Osteoblast (primary cell): Measurements from ENCODE around the gene HPS4. TPM values are rescaled to one million over a fixed set of nuclear protein-coding genes. Genes with fewer than 3 reads are reported as not detected.

ENCODE experiments used
- DNase-seq: peaks from one replicate; pipeline ENCODE4 v3.0.0; 2011; ENCODE audit warnings: low spot score, mixed read lengths; ENCODE audit not compliant: insufficient read length; ENCODE audit errors: missing footprints
- H2AFZ ChIP-seq: 2 replicates; pipeline ENCODE4 v1.6.0; 2011; ENCODE audit warnings: mild to moderate bottlenecking, low read length
- H3K27ac ChIP-seq: 2 replicates; pipeline ENCODE4 v1.5.1; 2011; ENCODE audit warnings: mild to moderate bottlenecking, low read depth, low read length, moderate library complexity
- H3K27me3 ChIP-seq: 2 replicates; pipeline ENCODE4 v1.6.0; 2012; ENCODE audit warnings: mild to moderate bottlenecking, control low read depth, inconsistent platforms, low read length, moderate library complexity; ENCODE audit not compliant: insufficient read depth
- H3K36me3 ChIP-seq: 2 replicates; pipeline ENCODE4 v1.5.1; 2011; ENCODE audit warnings: mild to moderate bottlenecking, low read length, control low read depth, moderate library complexity; ENCODE audit not compliant: insufficient read depth
- H3K4me1 ChIP-seq: 2 replicates; pipeline ENCODE4 v1.5.1; 2011; ENCODE audit warnings: mild to moderate bottlenecking, low read length, control low read depth, moderate library complexity; ENCODE audit not compliant: insufficient read depth
- H3K4me2 ChIP-seq: 2 replicates; pipeline ENCODE4 v1.6.0; 2011; ENCODE audit warnings: mild to moderate bottlenecking, low read length; ENCODE audit not compliant: insufficient read depth
- H3K4me3 ChIP-seq: fragments of 200-600 bp; sonication (generic); 3 replicates; pipeline ENCODE4 v1.5.1; 2012; ENCODE audit warnings: mild to moderate bottlenecking, low read length, inconsistent platforms; ENCODE audit not compliant: insufficient read depth
- H3K79me2 ChIP-seq: 2 replicates; pipeline ENCODE4 v1.6.0; 2012; ENCODE audit warnings: mild to moderate bottlenecking, low read length, control low read depth, inconsistent platforms; ENCODE audit not compliant: insufficient read depth
- H3K9me3 ChIP-seq: 2 replicates; pipeline ENCODE4 v1.5.1; 2011; ENCODE audit warnings: low read depth, low read length, control low read depth
- H4K20me1 ChIP-seq: 2 replicates; pipeline ENCODE4 v1.6.0; 2012; ENCODE audit warnings: mild to moderate bottlenecking, low read length, control low read depth; ENCODE audit not compliant: insufficient read depth
- total RNA-seq: library from RNA; depleted of rRNA; stranded (reverse); fragments of >200 nt; gene quantifications from 2 replicates; pipeline ENCODE4 v1.2.3, GENCODE V29; 2012
- TF ChIP-seq, protein P1 (sequence below): IDR thresholded peaks from 2 replicates; pipeline ENCODE4 v1.5.1; 2011; ENCODE audit warnings: mild to moderate bottlenecking, low read depth, low read length, moderate library complexity; ENCODE audit errors: extremely low read depth

The HPS4 gene
- total RNA-seq, 1 donor: 47.4 TPM

DNA sequence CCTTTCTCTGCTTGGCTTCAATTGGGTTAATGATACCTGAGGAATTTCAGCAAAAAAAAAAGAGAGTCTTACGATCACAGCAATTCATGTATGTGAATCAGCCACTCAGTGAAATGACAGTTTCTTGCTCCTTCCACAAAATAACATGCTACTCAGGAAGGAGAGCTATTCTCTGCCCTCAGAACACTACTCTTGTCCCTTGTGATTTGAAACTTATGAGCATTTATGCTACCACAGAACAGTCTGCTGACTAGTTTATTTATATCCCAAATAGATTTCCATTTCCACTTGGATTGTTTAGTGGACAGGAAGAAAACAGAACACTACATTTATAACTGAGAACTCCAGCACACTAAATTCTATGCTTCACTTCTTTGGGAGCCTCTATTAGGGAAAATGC, 20.2 kb upstream of the HPS4 start:
- DNase-seq: no peak
- no peak overlapping the region for H3K27ac ChIP-seq
- peaks cover 86% of the 10 kb centered on the region for H3K36me3 ChIP-seq
- no peaks in the 10 kb centered on the region for H3K27me3 ChIP-seq
- H2AFZ ChIP-seq: no peak overlapping the region
- TF ChIP-seq, protein P1, sequence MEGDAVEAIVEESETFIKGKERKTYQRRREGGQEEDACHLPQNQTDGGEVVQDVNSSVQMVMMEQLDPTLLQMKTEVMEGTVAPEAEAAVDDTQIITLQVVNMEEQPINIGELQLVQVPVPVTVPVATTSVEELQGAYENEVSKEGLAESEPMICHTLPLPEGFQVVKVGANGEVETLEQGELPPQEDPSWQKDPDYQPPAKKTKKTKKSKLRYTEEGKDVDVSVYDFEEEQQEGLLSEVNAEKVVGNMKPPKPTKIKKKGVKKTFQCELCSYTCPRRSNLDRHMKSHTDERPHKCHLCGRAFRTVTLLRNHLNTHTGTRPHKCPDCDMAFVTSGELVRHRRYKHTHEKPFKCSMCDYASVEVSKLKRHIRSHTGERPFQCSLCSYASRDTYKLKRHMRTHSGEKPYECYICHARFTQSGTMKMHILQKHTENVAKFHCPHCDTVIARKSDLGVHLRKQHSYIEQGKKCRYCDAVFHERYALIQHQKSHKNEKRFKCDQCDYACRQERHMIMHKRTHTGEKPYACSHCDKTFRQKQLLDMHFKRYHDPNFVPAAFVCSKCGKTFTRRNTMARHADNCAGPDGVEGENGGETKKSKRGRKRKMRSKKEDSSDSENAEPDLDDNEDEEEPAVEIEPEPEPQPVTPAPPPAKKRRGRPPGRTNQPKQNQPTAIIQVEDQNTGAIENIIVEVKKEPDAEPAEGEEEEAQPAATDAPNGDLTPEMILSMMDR: no peak
- no peak overlapping the region for H3K4me3 ChIP-seq
- peaks cover 9% of the 10 kb centered on the region for H3K4me1 ChIP-seq
- H3K79me2 ChIP-seq: peaks cover 9% of the 10 kb centered on the region
- H3K4me2 ChIP-seq: no peak overlapping the region
- H3K9me3 ChIP-seq: no peaks in the 10 kb centered on the region
- no peaks in the 10 kb centered on the region for H4K20me1 ChIP-seq

DNA sequence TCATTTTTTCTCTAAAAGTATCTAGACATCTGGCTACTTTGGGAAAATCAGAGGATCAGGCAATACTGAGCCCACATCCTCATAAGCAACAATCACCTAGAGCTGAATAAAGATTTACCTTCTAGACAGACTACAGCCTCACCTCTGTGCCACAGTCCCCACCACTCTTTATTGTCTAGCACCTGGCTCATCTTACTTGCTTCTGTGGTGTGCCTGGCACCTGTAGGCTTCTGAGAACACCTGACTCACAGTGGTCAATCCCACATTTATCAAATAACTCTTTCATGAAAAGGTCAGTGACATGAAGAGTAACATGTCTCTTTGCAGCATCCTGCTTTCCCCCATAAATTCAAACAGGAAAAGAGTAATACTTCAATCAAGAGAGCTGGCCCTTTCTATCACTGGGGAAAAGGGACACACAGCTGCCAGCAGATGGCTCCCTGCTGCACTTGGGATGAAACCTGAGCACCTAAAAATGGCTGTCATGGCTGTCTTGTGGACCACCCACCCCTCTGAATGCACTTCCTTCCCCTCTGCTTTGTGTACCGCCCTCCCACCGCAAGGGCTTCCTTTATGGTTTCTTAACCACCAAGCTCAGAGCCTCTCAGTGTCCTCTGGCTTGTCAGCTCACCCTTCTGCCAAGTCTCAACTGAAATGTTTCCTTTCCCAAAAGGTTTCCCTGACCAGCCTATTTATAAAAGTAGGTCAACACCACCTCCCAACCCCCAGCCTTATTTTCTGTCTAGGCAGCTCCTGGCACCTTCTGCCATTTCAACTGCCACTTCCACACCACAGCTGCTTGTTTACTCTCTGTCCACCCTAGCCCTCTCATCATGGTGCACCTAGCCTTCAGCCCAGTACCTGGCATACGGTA, 19.3 kb upstream of the HPS4 start:
- peaks cover 85% of the 10 kb centered on the region for H3K36me3 ChIP-seq
- H3K9me3 ChIP-seq: no peaks in the 10 kb centered on the region
- H4K20me1 ChIP-seq: no peaks in the 10 kb centered on the region
- H2AFZ ChIP-seq: no peak overlapping the region
- no peak for DNase-seq
- no peak overlapping the region for H3K4me3 ChIP-seq
- H3K27me3 ChIP-seq: no peaks in the 10 kb centered on the region
- H3K4me1 ChIP-seq: peaks cover 9% of the 10 kb centered on the region
- H3K27ac ChIP-seq: no peak overlapping the region
- no peak overlapping the region for H3K4me2 ChIP-seq
- TF ChIP-seq, protein P1: peak; percentile 65
- H3K79me2 ChIP-seq: peaks cover 11% of the 10 kb centered on the region

DNA sequence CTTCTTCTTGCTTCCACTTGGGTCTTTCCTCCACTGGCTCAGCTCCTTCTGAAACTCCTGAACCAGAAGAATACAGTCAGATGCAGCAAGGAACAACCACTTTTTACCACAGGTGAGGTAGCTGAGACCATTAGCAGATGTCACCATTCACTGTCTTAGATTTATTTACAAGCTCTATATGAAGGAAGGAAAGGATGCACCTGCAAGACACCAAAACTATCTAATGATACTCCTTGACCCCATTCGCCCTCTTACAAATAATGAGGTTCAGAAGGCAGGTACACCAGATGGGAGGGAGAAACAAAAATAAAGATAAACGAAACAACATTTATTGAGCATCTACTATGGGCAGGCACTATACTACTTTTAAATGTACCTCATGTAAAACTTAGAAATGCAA, 18.4 kb upstream of the HPS4 start:
- DNase-seq: no peak
- TF ChIP-seq, protein P1: no peak
- Histone ChIP-seq H3K27ac (no peak overlapping the region), H2AFZ (no peak overlapping the region), H3K36me3 (peaks cover 78% of the 10 kb centered on the region), H3K4me2 (no peak overlapping the region), H3K79me2 (peaks cover 11% of the 10 kb centered on the region), H3K9me3 (no peaks in the 10 kb centered on the region), H3K4me1 (peaks cover 9% of the 10 kb centered on the region), H4K20me1 (no peaks in the 10 kb centered on the region), H3K27me3 (no peaks in the 10 kb centered on the region), H3K4me3 (no peak overlapping the region)

- TF ChIP-seq, protein P1: no peak
- Histone ChIP-seq H3K27ac (peak overlapping the region; percentile 80), H3K4me2 (no peak overlapping the region), H3K79me2 (peaks cover 11% of the 10 kb centered on the region), H3K4me1 (peaks cover 9% of the 10 kb centered on the region), H3K27me3 (no peaks in the 10 kb centered on the region), H2AFZ (no peak overlapping the region), H3K9me3 (no peaks in the 10 kb centered on the region), H3K36me3 (peaks cover 78% of the 10 kb centered on the region), H3K4me3 (no peak overlapping the region), H4K20me1 (no peaks in the 10 kb centered on the region)
- no peak for DNase-seq
Measured at GRCh38 chr22:26499188-26499703, 15.7 kb upstream of the HPS4 start.
